CD4-positive, alpha-beta T cell (primary cell): ENCODE data around the gene OPCML. TPM values are rescaled to one million over a fixed set of nuclear protein-coding genes. Genes with fewer than 3 reads are reported as not detected.

Source experiments
- ATAC-seq: fragments of 200-7000 bp; cut with Tn5 transposase; one replicate; pipeline ENCODE4 v1.10.0; 2022; ENCODE audit warnings: mild to moderate bottlenecking; ENCODE audit not compliant: poor library complexity
- CTCF ChIA-PET: fragments of 350-600 bp; sonication (Branson Sonifier 250); formaldehyde crosslinking; loops from one replicate; lab custom pipeline; 2021; ENCODE audit warnings: antibody characterized with exemption, inconsistent platforms; lab: Charles Lee
- POLR2A ChIA-PET: fragments of 350-600 bp; sonication (Branson Sonifier 250); formaldehyde crosslinking; loops from one replicate; lab custom pipeline; 2021; ENCODE audit warnings: antibody characterized with exemption, inconsistent platforms; lab: Charles Lee
- DNase-seq, 14 experiments: peaks; one replicate each; pipeline ENCODE4 v3.0.0-alpha.2; 2013 to 2020; ENCODE audit warnings: mixed read lengths in 2 of 14
- H3K27ac ChIP-seq, 2 donors: one replicate each; pipeline versions ENCODE4 v1.5.1 to v1.7.0; 2013; ENCODE audit warnings: low read length in 2 of 2, low read depth in 1 of 2, mild to moderate bottlenecking in 1 of 2
- H3K27me3 ChIP-seq, 2 experiments: 1 replicate in 1 of 2; 2 replicates in 1 of 2; pipeline versions ENCODE4 v1.6.1 to v1.7.0; 2013; ENCODE audit warnings: low read length in 2 of 2, control low read depth in 1 of 2, mild to moderate bottlenecking in 1 of 2, moderate library complexity in 1 of 2; ENCODE audit not compliant: insufficient read depth in 2 of 2, control insufficient read depth in 1 of 2
- H3K36me3 ChIP-seq: one replicate; pipeline ENCODE4 v1.6.1; 2013; ENCODE audit warnings: low read length, control low read depth; ENCODE audit not compliant: insufficient read depth
- H3K4me1 ChIP-seq: one replicate; pipeline ENCODE4 v1.6.1; 2013; ENCODE audit warnings: low read length, control low read depth; ENCODE audit not compliant: insufficient read depth
- H3K4me3 ChIP-seq: one replicate; pipeline ENCODE4 v1.5.1; 2013; ENCODE audit warnings: mild to moderate bottlenecking, low read length, moderate library complexity
- H3K9me3 ChIP-seq, 2 experiments: 1 replicate in 1 of 2; 2 replicates in 1 of 2; pipeline versions ENCODE4 v1.6.1 to v1.7.0; 2013; ENCODE audit warnings: low read length in 2 of 2, mild to moderate bottlenecking in 2 of 2, control low read depth in 1 of 2, moderate library complexity in 1 of 2; ENCODE audit not compliant: control insufficient read depth in 1 of 2, insufficient read depth in 1 of 2
- H3K27ac Mint-ChIP-seq: one replicate; pipeline ENCODE4 v1.8.0; 2020; ENCODE audit warnings: mixed read lengths
- H3K27me3 Mint-ChIP-seq: one replicate; pipeline ENCODE4 v1.8.0; 2021; ENCODE audit warnings: mixed read lengths
- H3K36me3 Mint-ChIP-seq: one replicate; pipeline ENCODE4 v1.8.0; 2021; ENCODE audit warnings: low read depth, mixed read lengths
- H3K4me1 Mint-ChIP-seq: one replicate; pipeline ENCODE4 v1.8.0; 2021; ENCODE audit warnings: low read depth, mixed read lengths
- H3K4me3 Mint-ChIP-seq: one replicate; pipeline ENCODE4 v1.8.0; 2020; ENCODE audit warnings: mild to moderate bottlenecking, mixed read lengths
- H3K9me3 Mint-ChIP-seq: one replicate; pipeline ENCODE4 v1.8.0; 2020; ENCODE audit warnings: mixed read lengths
- CTCF ChIP-seq: fragments of 200-600 bp; IDR thresholded peaks from one replicate; pipeline ENCODE4 v1.8.0; 2022; ENCODE audit warnings: antibody characterized with exemption, mild to moderate bottlenecking
- intact Hi-C, 2 experiments: fragments of 100-400 bp; cut with DNase I in 1 of 2; cut with micrococcal nuclease in 1 of 2; formaldehyde crosslinking; loops; one replicate each; pipeline versions ENCODE4 v1.15.1 to v1.9.0; 2023 to 2025; cut with DNase I, micrococcal nuclease
- total RNA-seq, 174 experiments: library from RNA in 2 of 174; stranded (reverse) in 2 of 174; gene quantifications; one replicate each; pipeline ENCODE4 v1.2.3 and lab custom pipeline; 2021 to 2026

OPCML gene
- total RNA-seq, 2 experiments from 2014 or later = not detected

DNA sequence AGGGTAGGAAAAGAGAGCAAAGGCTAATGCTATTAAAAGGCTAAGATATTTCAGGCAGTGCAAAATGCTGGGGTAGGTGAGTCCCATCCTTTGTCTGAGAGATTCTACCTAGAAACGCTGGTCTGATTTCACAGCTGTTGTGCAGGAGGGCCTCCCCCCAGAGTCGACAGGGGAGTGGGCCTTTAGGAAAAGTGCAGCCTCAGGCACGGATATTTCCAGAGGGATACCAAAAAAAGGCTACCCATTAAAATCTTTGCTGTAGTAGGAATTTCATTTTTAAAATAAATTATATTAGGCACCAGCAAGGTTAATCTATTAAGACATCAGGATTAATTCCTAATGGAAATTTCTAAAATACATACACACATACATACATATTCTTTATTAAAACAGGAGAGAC, 280.5 kb downstream of the OPCML start:
- Mint-ChIP-seq H3K27me3 (no peaks in the 10 kb centered on the region), H3K4me3 (no peak overlapping the region), H3K4me1 (no peaks in the 10 kb centered on the region), H3K27ac (no peak overlapping the region), H3K9me3 (peaks cover 6% of the 10 kb centered on the region), H3K36me3 (no peaks in the 10 kb centered on the region)
- no peak for TF ChIP-seq CTCF
- H3K27me3 ChIP-seq = no peaks in the 10 kb centered on the region
- intact Hi-C loops = no loop called here
- H3K4me1 ChIP-seq = no peaks in the 10 kb centered on the region
- DNase-seq = no peak
- H3K9me3 ChIP-seq = no peaks in the 10 kb centered on the region
- ChIA-PET CTCF (no interaction called here), POLR2A (no interaction called here)
- H3K27ac ChIP-seq = no peak overlapping the region
- ATAC-seq = no peak
- no peaks in the 10 kb centered on the region for H3K36me3 ChIP-seq
- no peak overlapping the region for H3K4me3 ChIP-seq

DNA sequence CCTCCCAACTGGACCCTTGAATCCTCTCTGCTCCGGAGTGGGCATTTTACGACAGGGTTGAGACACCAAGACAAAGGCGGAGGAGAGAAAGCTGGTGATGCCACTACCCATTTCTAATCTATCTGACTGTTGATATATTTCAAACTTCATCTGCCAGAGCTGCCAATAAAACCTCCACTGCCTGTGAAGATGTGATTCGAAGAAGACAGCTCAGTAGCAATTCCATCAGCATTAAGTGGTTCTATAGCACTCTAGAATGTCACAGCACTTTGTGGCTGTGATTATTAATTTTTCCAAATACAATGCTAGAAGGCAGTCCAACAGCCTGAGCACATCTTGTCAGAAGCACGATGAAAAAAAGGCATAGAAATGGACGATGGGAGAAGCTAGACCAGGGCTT, 282.8 kb downstream of the OPCML start:
- CTCF ChIA-PET = no interaction called here
- ATAC-seq = no peak

DNA sequence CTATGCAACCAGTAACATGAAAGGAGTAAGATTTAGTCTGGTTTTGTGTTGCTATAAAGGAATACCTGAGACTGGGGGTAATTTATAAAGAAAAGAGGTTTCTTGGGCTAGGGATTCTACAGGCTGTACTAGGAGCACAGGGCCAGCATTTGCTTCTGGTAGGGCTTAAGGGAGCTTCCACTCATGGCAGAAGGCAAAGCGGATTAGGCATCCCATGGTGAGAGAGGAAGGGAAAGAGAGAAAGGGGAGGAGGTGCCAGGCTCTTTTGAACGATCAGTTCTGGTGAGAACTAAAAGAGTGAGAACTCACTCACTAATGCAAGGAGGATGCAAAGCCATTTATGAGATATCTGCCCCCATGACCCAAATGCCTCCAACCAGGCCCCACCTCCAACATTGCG, 283.2 kb downstream of the OPCML start:
- Mint-ChIP-seq H3K27ac (no peak overlapping the region), H3K9me3 (peaks cover 2% of the 10 kb centered on the region), H3K4me1 (no peaks in the 10 kb centered on the region), H3K36me3 (no peaks in the 10 kb centered on the region), H3K27me3 (no peaks in the 10 kb centered on the region), H3K4me3 (no peak overlapping the region)
- intact Hi-C loops = no loop called here
- POLR2A ChIA-PET = no interaction called here
- H3K4me1 ChIP-seq = no peaks in the 10 kb centered on the region
- TF ChIP-seq CTCF = no peak
- H3K27ac ChIP-seq = no peak overlapping the region
- H3K36me3 ChIP-seq = no peaks in the 10 kb centered on the region
- ATAC-seq (no peak), DNase-seq (no peak)
- H3K4me3 ChIP-seq = no peak overlapping the region
- H3K27me3 ChIP-seq = no peaks in the 10 kb centered on the region
- peaks cover 0 to 3% of the 10 kb centered on the region in 2 experiments for H3K9me3 ChIP-seq
- CTCF ChIA-PET = no interaction called here

More for the DNA sequence above, 282.8 kb downstream of the OPCML start:
- H3K9me3 ChIP-seq = peaks cover 0 to 3% of the 10 kb centered on the region in 2 experiments
- H3K4me1 ChIP-seq = no peaks in the 10 kb centered on the region
- Mint-ChIP-seq H3K4me3 (no peak overlapping the region), H3K27me3 (no peaks in the 10 kb centered on the region), H3K36me3 (no peaks in the 10 kb centered on the region), H3K4me1 (no peaks in the 10 kb centered on the region), H3K27ac (no peak overlapping the region), H3K9me3 (peaks cover 4% of the 10 kb centered on the region)
- H3K36me3 ChIP-seq = no peaks in the 10 kb centered on the region
- POLR2A ChIA-PET = no interaction called here
- H3K27me3 ChIP-seq = no peaks in the 10 kb centered on the region
- DNase-seq = no peak
- no peak overlapping the region for H3K27ac ChIP-seq
- TF ChIP-seq CTCF = no peak
- intact Hi-C loops = no loop called here
- H3K4me3 ChIP-seq = no peak overlapping the region
